SK-N-SH treated with all-trans-retinoic acid at 6 μM for 48 hours (cell line): ENCODE results near the gene NBAS.

ENCODE experiments used
- ATAC-seq: fragments of 200-7000 bp; cut with Tn5 transposase; 3 replicates; pipeline ENCODE4 v1.9.1; 2020; ENCODE audit warnings: mild to moderate bottlenecking, moderate library complexity
- ARNTL ChIP-seq: fragments of 450-650 bp; formaldehyde crosslinking; IDR thresholded peaks from 2 replicates; pipeline ENCODE4 v1.5.0; 2020; ENCODE audit warnings: low read depth, mild to moderate bottlenecking, moderate library complexity, borderline replicate concordance
- CREB5 ChIP-seq: fragments of 250-450 bp; sonication (Bioruptor Pico); IDR thresholded peaks from 2 replicates; pipeline ENCODE4 v1.5.1; 2020; ENCODE audit warnings: low read depth, mild to moderate bottlenecking, moderate library complexity
- CSDC2 ChIP-seq: fragments of 250-450 bp; sonication (Bioruptor Pico); IDR thresholded peaks from 2 replicates; pipeline ENCODE4 v1.5.0; 2020; ENCODE audit warnings: mild to moderate bottlenecking, moderate library complexity
- CSRNP3 ChIP-seq: fragments of 250-450 bp; sonication (Bioruptor Pico); IDR thresholded peaks from 2 replicates; pipeline ENCODE4 v1.5.1; 2021; ENCODE audit warnings: mild to moderate bottlenecking, moderate library complexity
- GLIS3 ChIP-seq: fragments of 250-450 bp; sonication (Bioruptor Pico); IDR thresholded peaks from 2 replicates; pipeline ENCODE4 v1.5.0; 2020; ENCODE audit warnings: mild to moderate bottlenecking, moderate library complexity
- ISL1 ChIP-seq: fragments of 250-450 bp; sonication (Bioruptor Pico); IDR thresholded peaks from 2 replicates; pipeline ENCODE4 v2.1.2; 2022; ENCODE audit warnings: mild to moderate bottlenecking, moderate library complexity
- PATZ1 ChIP-seq: fragments of 250-450 bp; sonication (Bioruptor Pico); IDR thresholded peaks from 2 replicates; pipeline ENCODE4 v1.8.0; 2020; ENCODE audit warnings: mild to moderate bottlenecking, moderate library complexity, borderline replicate concordance
- POU6F1 ChIP-seq: fragments of 250-450 bp; sonication (Bioruptor Pico); IDR thresholded peaks from 2 replicates; pipeline ENCODE4 v1.8.0; 2021; ENCODE audit warnings: low read depth, mild to moderate bottlenecking, moderate library complexity, borderline replicate concordance
- PPARA ChIP-seq: fragments of 250-450 bp; sonication (Bioruptor Pico); IDR thresholded peaks from 2 replicates; pipeline ENCODE4 v1.5.0; 2020; ENCODE audit warnings: mild to moderate bottlenecking, borderline replicate concordance
- RARB ChIP-seq: fragments of 250-450 bp; sonication (Bioruptor Pico); IDR thresholded peaks from 2 replicates; pipeline ENCODE4 v1.8.0; 2021; ENCODE audit warnings: mild to moderate bottlenecking, moderate library complexity
- ZC3H10 ChIP-seq: fragments of 250-450 bp; sonication (Bioruptor Pico); IDR thresholded peaks from 2 replicates; pipeline ENCODE4 v1.5.1; 2021; ENCODE audit warnings: mild to moderate bottlenecking, moderate library complexity
- ZFP3 ChIP-seq: fragments of 250-450 bp; sonication (Bioruptor Pico); IDR thresholded peaks from 2 replicates; pipeline ENCODE4 v1.5.0; 2020; ENCODE audit warnings: mild to moderate bottlenecking, moderate library complexity
- ZFP30 ChIP-seq: fragments of 450-650 bp; formaldehyde crosslinking; IDR thresholded peaks from 2 replicates; pipeline ENCODE4 v1.5.0; 2022; ENCODE audit warnings: mild to moderate bottlenecking, moderate library complexity
- ZNF565 ChIP-seq: fragments of 450-650 bp; formaldehyde crosslinking; conservative IDR thresholded peaks from 2 replicates; pipeline ENCODE4 v1.5.0; 2020; ENCODE audit warnings: low read depth, mild to moderate bottlenecking, moderate library complexity
- ZNF70 ChIP-seq: fragments of 450-650 bp; formaldehyde crosslinking; IDR thresholded peaks from 2 replicates; pipeline ENCODE4 v1.5.0; 2020; ENCODE audit warnings: mild to moderate bottlenecking, moderate library complexity
- ZNF8 ChIP-seq: fragments of 450-650 bp; formaldehyde crosslinking; IDR thresholded peaks from 2 replicates; pipeline ENCODE4 v1.5.0; 2020; ENCODE audit warnings: mild to moderate bottlenecking, moderate library complexity

The NBAS gene

GRCh38 chr2:15241929-15242328, 319.2 kb downstream of the NBAS start:
- no peak for ATAC-seq
- TF ChIP-seq PATZ1, result no peak

- no peak for ATAC-seq
- TF ChIP-seq ZFP30, result no peak
- no peak for TF ChIP-seq POU6F1
- TF ChIP-seq RARB (CRISPR knock-in tag), result no peak
- TF ChIP-seq ZNF70 (CRISPR knock-in tag), result no peak
- TF ChIP-seq PATZ1, result no peak
- TF ChIP-seq ISL1 (CRISPR knock-in tag), result no peak
- no peak for TF ChIP-seq ZFP3 (CRISPR knock-in tag)
- no peak for TF ChIP-seq PPARA
These were observed 319.9 kb downstream of the NBAS start for GRCh38 chr2:15241201-15241600.

- no peak for ATAC-seq
- no peak for TF ChIP-seq RARB (CRISPR knock-in tag)
- no peak for TF ChIP-seq ZNF8 (CRISPR knock-in tag)
- TF ChIP-seq ARNTL (CRISPR knock-in tag), result no peak
- TF ChIP-seq, all 23 proteins: peak for 0
These were observed 323.1 kb downstream of the NBAS start for GRCh38 chr2:15238028-15238427.

- TF ChIP-seq CREB5 (no peak), CSRNP3 (no peak), PPARA (no peak)
These were observed 330.4 kb downstream of the NBAS start for GRCh38 chr2:15230599-15231192.

GRCh38 chr2:15226661-15227060, 334.5 kb downstream of the NBAS start:
- no peak for ATAC-seq
- TF ChIP-seq ARNTL (CRISPR knock-in tag), result no peak
- no peak for TF ChIP-seq ZFP3 (CRISPR knock-in tag)
- no peak for TF ChIP-seq ZNF70 (CRISPR knock-in tag)
- TF ChIP-seq ISL1 (CRISPR knock-in tag), result no peak
- no peak for TF ChIP-seq RARB (CRISPR knock-in tag)
- no peak for TF ChIP-seq PATZ1
- no peak for TF ChIP-seq GLIS3 (CRISPR knock-in tag)
- no peak for TF ChIP-seq POU6F1
- no peak for TF ChIP-seq ZC3H10 (CRISPR knock-in tag)
- TF ChIP-seq CSDC2 (CRISPR knock-in tag), result no peak
- TF ChIP-seq ZNF565 (CRISPR knock-in tag), result no peak

More at GRCh38 chr2:15230599-15231192, 330.4 kb downstream of the NBAS start:
- no peak for ATAC-seq
